Body of pancreas (tissue), 4 donors: Measurements from ENCODE around the gene MAP4K5.

Experiments
- POLR2A ChIP-seq, 3 donors: fragments of 450-650 bp; IDR thresholded peaks; one replicate each; pipeline ENCODE4 v1.6.1; 2016; ENCODE audit warnings: antibody characterized with exemption in 3 of 3, mild to moderate bottlenecking in 2 of 3
- TF ChIP-seq, protein P1 (sequence below), 7 experiments: fragments of 450-650 bp in 4 of 7; fragments of 200-600 bp in 3 of 7; sonication (generic) in 3 of 7; IDR thresholded peaks; one replicate each; pipeline ENCODE4 v1.5.1; 2016 to 2019; ENCODE audit warnings: antibody characterized with exemption in 7 of 7

GRCh38 chr14:50529288-50530179, 2.8 kb downstream of the MAP4K5 start:
- TF ChIP-seq, protein P1, sequence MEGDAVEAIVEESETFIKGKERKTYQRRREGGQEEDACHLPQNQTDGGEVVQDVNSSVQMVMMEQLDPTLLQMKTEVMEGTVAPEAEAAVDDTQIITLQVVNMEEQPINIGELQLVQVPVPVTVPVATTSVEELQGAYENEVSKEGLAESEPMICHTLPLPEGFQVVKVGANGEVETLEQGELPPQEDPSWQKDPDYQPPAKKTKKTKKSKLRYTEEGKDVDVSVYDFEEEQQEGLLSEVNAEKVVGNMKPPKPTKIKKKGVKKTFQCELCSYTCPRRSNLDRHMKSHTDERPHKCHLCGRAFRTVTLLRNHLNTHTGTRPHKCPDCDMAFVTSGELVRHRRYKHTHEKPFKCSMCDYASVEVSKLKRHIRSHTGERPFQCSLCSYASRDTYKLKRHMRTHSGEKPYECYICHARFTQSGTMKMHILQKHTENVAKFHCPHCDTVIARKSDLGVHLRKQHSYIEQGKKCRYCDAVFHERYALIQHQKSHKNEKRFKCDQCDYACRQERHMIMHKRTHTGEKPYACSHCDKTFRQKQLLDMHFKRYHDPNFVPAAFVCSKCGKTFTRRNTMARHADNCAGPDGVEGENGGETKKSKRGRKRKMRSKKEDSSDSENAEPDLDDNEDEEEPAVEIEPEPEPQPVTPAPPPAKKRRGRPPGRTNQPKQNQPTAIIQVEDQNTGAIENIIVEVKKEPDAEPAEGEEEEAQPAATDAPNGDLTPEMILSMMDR (IDR thresholded peaks at IDR 0.05): no peak
- no peak for TF ChIP-seq POLR2A (IDR thresholded peaks at IDR 0.05)
